SU-DHL-6 (cell line): ENCODE measurements around the gene XCL1.

Experiments used
- H2AFZ ChIP-seq: fragments of 200-600 bp; sonication (generic); 2 replicates; pipeline ENCODE4 v1.6.1; 2014; ENCODE audit warnings: low read depth, mild to moderate bottlenecking, moderate library complexity, mixed read lengths, antibody characterized with exemption, low read length; ENCODE audit not compliant: severe bottlenecking
- H3F3A ChIP-seq: fragments of 200-600 bp; shearing (Covaris generic); 2 replicates; pipeline ENCODE4 v1.6.0; 2016; ENCODE audit warnings: antibody characterized with exemption, mild to moderate bottlenecking; ENCODE audit not compliant: insufficient read depth
- H3K27ac ChIP-seq: fragments of 200-600 bp; sonication (generic); 2 replicates; pipeline ENCODE4 v1.5.1; 2016; ENCODE audit warnings: low read depth, mild to moderate bottlenecking, low read length, moderate library complexity, mixed read lengths
- H3K27me3 ChIP-seq: fragments of 200-600 bp; sonication (generic), shearing (Covaris generic); 2 replicates; pipeline ENCODE4 v1.6.0; 2014; ENCODE audit warnings: mild to moderate bottlenecking, low read length
- H3K36me3 ChIP-seq: fragments of 200-600 bp; sonication (generic); 2 replicates; pipeline ENCODE4 v1.6.1; 2014; ENCODE audit warnings: mild to moderate bottlenecking, low read length, mixed read lengths
- H3K4me2 ChIP-seq: fragments of 300-600, 200-600 bp; shearing (Covaris generic), sonication (generic); 2 replicates; pipeline ENCODE4 v1.6.0; 2014; ENCODE audit warnings: low read length, low read depth, mild to moderate bottlenecking; ENCODE audit not compliant: poor library complexity, severe bottlenecking
- H3K4me3 ChIP-seq: fragments of 200-600 bp; sonication (generic); 2 replicates; pipeline ENCODE4 v1.5.1; 2014; ENCODE audit warnings: antibody characterized with exemption, low read length, mild to moderate bottlenecking, mixed read lengths; ENCODE audit not compliant: insufficient read depth, poor library complexity, severe bottlenecking
- H3K79me2 ChIP-seq: fragments of 200-600 bp; sonication (generic); 2 replicates; pipeline ENCODE4 v1.6.1; 2014; ENCODE audit warnings: mild to moderate bottlenecking, low read length, moderate library complexity; ENCODE audit not compliant: insufficient read depth
- H3K9ac ChIP-seq: fragments of 200-600 bp; sonication (generic); 2 replicates; pipeline ENCODE4 v1.7.0; 2014; ENCODE audit warnings: mild to moderate bottlenecking, low read length
- H3K9me2 ChIP-seq: fragments of 200-600 bp; sonication (generic); replicated peaks from 2 replicates; pipeline ENCODE4 v1.6.1; 2014; ENCODE audit warnings: low read length; ENCODE audit not compliant: insufficient read depth
- H3K9me3 ChIP-seq: fragments of 200-600 bp; sonication (generic); 2 replicates; pipeline ENCODE4 v1.6.1; 2014; ENCODE audit warnings: low read length, mixed read lengths; ENCODE audit not compliant: insufficient read depth
- H4K20me1 ChIP-seq: fragments of 200-600 bp; sonication (generic); 2 replicates; pipeline ENCODE4 v1.6.1; 2014; ENCODE audit warnings: low read depth, mild to moderate bottlenecking, antibody characterized with exemption, low read length, moderate library complexity, mixed read lengths
- CTCF ChIP-seq: fragments of 200-600 bp; sonication (generic); IDR thresholded peaks from one replicate; pipeline ENCODE4 v1.5.1; 2017; ENCODE audit warnings: antibody characterized with exemption, mild to moderate bottlenecking, low read length, moderate library complexity; ENCODE audit not compliant: insufficient read depth, poor library complexity, severe bottlenecking
- EZH2phosphoT487 ChIP-seq: fragments of 200-600 bp; sonication (generic), shearing (Covaris generic); conservative IDR thresholded peaks from 2 replicates; pipeline ENCODE4 v1.6.1; 2018; ENCODE audit warnings: mild to moderate bottlenecking, antibody characterized with exemption, low read length, moderate library complexity, mixed read lengths

XCL1 gene

DNA sequence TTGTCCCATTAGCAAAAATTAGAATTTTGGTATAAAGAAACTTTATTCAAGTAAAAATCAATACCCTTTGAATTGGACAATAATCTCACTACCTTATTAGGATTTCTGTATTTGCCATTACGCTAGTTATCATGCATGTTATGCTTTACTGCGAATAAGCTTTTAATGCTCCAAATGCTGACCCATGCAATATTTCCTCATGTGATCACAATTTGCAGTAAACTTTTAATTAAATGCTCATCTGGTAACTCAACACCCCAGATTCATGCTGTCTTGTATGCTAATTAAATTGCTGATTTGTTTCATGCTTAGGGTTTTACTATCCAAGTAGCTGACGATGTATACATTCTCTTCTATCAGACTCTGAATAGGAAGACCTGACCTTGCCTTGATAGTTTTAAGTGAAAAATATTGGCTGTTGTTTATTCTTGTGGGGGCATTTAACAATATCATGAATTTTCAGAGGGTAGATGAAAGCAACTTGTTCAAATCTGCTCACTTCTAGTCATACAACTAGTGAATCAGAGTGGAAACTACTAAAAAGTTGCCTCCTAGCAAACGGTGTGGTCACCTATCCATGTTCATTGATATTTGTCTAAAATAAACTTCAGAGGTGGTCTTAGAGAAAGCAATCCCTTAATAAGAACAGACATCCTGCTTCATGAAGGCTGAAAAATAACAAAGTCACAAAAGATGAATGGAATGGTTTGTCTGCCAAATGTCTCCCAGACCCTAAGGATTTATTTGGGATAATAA is 5.6 kb downstream of the XCL1 start:
- Histone ChIP-seq H4K20me1 (no peaks in the 10 kb centered on the region), H3K9ac (no peak overlapping the region), H3K27me3 (no peaks in the 10 kb centered on the region), H3K9me3 (no peaks in the 10 kb centered on the region), H3F3A (no peaks in the 10 kb centered on the region), H3K79me2 (no peaks in the 10 kb centered on the region), H3K9me2 (no peaks in the 10 kb centered on the region), H2AFZ (no peak overlapping the region), H3K4me3 (no peak overlapping the region), H3K27ac (no peak overlapping the region), H3K36me3 (no peaks in the 10 kb centered on the region), H3K4me2 (no peak overlapping the region)
- TF ChIP-seq CTCF, result no peak
- TF ChIP-seq EZH2phosphoT487, result no peak

DNA sequence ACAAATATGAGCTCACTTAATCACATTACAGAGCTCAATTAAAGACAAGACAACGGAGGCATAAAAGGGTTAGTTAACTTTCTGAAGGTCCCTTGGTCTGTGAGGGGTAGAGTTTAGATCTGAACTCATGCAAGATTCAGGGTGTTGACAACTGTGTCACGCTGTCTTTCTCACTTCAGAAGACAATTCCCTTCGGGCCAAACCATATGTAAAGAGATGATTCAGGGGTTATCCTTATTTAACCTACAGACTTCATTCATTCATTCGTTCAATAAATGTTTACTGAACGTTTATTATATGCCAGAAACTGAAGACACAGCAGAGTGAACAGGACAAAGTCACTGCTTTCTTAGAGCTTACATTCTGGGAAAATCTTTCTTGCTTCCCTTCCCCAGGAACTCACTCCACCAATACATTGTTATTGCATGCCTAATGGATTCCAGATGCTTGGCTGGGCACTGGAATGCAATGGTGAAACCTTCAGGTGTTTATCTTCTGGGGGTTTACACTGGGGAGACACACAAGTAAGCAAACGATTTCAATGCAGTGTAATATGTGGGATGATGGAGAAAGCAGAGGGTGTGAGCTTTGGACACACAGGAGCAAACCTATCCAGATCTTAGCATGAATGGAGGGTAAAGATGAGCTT is 6.4 kb downstream of the XCL1 start:
- Histone ChIP-seq H3K79me2 (no peaks in the 10 kb centered on the region), H3K9ac (no peak overlapping the region), H3K9me3 (no peaks in the 10 kb centered on the region), H4K20me1 (no peaks in the 10 kb centered on the region), H3K9me2 (no peaks in the 10 kb centered on the region), H3K4me2 (no peak overlapping the region), H3F3A (no peaks in the 10 kb centered on the region), H3K36me3 (no peaks in the 10 kb centered on the region), H3K27me3 (no peaks in the 10 kb centered on the region), H3K4me3 (no peak overlapping the region), H3K27ac (no peak overlapping the region), H2AFZ (no peak overlapping the region)
- TF ChIP-seq CTCF (no peak), EZH2phosphoT487 (no peak)

- TF ChIP-seq CTCF (no peak), EZH2phosphoT487 (no peak)
- Histone ChIP-seq H3K79me2 (no peaks in the 10 kb centered on the region), H3K4me3 (no peak overlapping the region), H3K27me3 (no peaks in the 10 kb centered on the region), H3K9me3 (no peaks in the 10 kb centered on the region), H3K9ac (no peak overlapping the region), H3F3A (no peaks in the 10 kb centered on the region), H3K9me2 (no peaks in the 10 kb centered on the region), H4K20me1 (no peaks in the 10 kb centered on the region), H2AFZ (no peak overlapping the region), H3K36me3 (no peaks in the 10 kb centered on the region), H3K4me2 (no peak overlapping the region), H3K27ac (no peak overlapping the region)
Measured at GRCh38 chr1:168583571-168583970, 7.2 kb downstream of the XCL1 start.
